IPS DF 6.9 (cell line): ENCODE measurements around the gene ADGRD2.

Source experiments
- DNase-seq: peaks from one replicate; pipeline ENCODE4 v3.0.0-alpha.2; 2013; ENCODE audit warnings: low read depth, low spot score
- H3K27ac ChIP-seq: one replicate; pipeline ENCODE4 v1.5.1; 2013; ENCODE audit warnings: low read length, control low read depth
- H3K27me3 ChIP-seq: 2 replicates; pipeline ENCODE4 v1.6.1; 2013; ENCODE audit warnings: mild to moderate bottlenecking, low read length; ENCODE audit not compliant: control insufficient read depth, insufficient read depth
- H3K36me3 ChIP-seq: 2 replicates; pipeline ENCODE4 v1.6.1; 2013; ENCODE audit warnings: low read length; ENCODE audit not compliant: control insufficient read depth, insufficient read depth
- H3K4me1 ChIP-seq: 2 replicates; pipeline ENCODE4 v1.6.1; 2013; ENCODE audit warnings: low read length; ENCODE audit not compliant: control insufficient read depth, insufficient read depth
- H3K4me3 ChIP-seq: 2 replicates; pipeline ENCODE4 v1.5.1; 2013; ENCODE audit warnings: mild to moderate bottlenecking, low read length
- H3K9me3 ChIP-seq: 2 replicates; pipeline ENCODE4 v1.6.1; 2013; ENCODE audit warnings: low read length, inconsistent platforms; ENCODE audit not compliant: control insufficient read depth, insufficient read depth
- WGBS: extraction: QIAGEN DNeasy Blood & Tissue Kit; methylation state at CpG from one replicate; pipeline ENCODE4 v1.1.7; 2013; ENCODE audit warnings: mixed read lengths, missing lambda C conversion rate; ENCODE audit not compliant: insufficient read length, insufficient coverage; 5-methylcytosine and 5-hydroxymethylcytosine counted together

ADGRD2 gene

DNA sequence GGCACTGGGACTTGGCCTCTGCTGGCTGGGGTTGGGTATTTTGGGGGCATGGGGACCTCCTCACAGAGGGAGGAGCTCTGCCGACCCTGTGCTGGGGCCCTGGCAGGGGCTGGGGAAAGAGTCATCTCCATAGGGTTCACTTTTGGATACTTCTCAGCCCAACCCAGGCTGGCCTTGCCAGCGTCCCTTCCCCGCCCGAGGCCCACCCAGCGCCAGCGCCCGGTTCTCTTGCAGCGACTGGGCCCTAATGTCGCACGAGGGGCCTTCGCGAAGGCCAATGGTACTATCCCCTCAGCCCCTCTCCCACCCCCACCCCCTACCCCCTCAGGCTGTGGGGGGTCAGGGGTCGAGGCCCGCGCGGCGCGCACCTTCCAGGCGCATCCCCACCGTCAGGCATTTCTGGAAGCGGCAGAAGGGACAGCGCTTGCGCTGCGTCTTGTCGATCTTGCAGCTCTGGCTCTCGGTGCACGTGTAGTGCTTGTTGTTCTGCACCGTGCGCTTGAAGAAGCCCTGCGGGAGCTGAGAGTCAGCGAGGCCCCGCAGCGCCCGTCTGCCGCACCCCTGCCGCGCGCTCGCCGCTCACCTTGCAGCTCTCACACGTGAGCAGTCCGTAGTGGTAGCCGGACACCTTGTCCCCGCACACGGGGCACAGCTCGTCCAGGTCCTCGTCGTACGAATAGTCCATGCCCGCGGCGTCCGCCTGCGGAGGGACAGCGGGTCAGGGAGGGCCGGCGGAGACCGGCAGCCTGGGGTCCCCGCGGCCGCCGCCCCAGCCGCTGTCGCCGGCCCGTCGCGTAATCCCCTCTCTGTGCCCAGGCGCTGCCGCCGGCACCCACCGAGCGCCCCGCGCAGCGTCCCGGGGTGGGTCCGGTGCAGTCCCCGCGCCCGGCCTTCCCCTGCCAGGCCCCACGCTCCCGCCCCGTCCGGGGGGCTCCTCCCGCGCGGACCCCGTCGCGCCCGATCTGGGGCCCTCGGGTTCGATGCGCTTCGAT is 52.8 kb downstream of the ADGRD2 start:
- no CpG with 5 or more reads among the region's 96 CpGs for WGBS
- no peaks in the 10 kb centered on the region for H3K36me3 ChIP-seq
- H3K4me1 ChIP-seq: 0 out of 2 replicates have a peak, but pooled peaks cover 3% of the 10 kb centered on the region
- H3K9me3 ChIP-seq: no peaks in the 10 kb centered on the region
- peaks cover 35% of the 10 kb centered on the region for H3K27me3 ChIP-seq
- no peak for DNase-seq
- H3K27ac ChIP-seq: no peak overlapping the region
- H3K4me3 ChIP-seq: no peak overlapping the region

DNA sequence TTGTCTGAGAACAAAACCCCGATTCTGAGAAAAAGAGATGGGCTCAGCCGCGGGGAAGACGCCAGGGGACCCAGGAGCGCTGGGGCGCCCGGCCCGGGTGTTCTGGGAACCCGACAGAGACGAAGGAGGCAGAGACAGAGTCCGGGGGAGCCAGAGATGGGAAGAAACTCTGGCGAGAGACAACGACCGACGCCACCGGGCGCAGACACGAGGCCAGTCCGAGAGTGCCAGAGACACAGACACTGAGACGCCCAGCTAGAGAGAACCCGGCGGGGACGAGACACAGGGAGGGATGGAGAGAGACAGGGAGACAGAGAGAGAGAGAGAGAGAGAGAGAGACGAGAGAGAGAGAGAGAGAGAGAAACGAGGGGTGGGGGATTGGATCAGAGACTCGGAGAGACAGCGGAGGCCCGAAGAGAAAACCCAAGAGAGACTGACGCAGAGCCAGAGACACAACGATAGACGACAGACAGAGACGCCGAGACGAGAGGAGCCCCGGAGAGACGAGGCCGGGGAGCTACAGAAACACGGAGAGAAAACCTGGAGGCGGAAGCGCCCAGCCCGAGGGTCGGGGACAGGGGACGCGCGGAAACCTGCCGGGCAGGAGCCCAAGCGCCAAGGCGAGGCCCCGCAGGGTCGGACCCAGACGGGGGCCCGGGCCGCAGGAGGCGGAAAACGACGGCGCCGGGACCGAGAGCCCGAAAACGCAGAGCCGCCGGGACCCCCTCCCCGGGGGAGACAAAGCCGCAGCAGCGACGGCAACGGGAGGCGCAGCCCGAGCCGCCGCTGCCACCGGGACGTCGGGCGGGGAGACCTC is 53.7 kb downstream of the ADGRD2 start:
- WGBS: no CpG with 5 or more reads among the region's 76 CpGs
- peak overlapping the region; percentile 29; the same call in 1 of the 2 replicates for H3K4me3 ChIP-seq

DNA sequence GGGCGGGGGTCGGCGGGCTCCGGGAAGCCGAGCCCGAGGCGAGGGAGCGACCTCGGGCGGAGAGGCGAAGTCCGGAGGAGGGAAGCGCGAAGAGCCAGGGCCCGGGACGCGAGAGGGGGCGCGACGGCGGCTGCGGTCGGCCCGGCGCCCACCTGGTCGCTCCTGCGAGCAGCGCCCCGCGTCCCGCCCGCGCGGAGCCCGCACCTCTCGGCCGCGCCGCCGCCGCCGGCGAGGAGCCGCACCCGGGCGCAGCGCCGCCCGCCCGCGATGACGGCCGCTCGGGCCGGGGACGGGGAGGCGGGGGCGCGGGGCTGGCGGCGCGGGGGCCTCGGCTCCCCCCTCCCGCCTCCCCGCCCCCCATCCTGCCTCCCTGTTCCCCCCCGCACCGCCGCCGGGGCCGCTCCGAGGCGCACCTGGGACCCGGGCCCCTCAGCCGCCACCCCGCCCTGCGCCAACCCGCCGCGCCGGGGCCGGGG is 54.3 kb downstream of the ADGRD2 start:
- Histone ChIP-seq H3K9me3 (no peaks in the 10 kb centered on the region), H3K36me3 (no peaks in the 10 kb centered on the region), H3K4me1 (0 out of 2 replicates have a peak, but pooled peaks cover 3% of the 10 kb centered on the region), H3K27me3 (peaks cover 35% of the 10 kb centered on the region), H3K4me3 (peak overlapping the region; percentile 29; the same call in 1 of the 2 replicates), H3K27ac (no peak overlapping the region)
- no peak for DNase-seq
- no CpG with 5 or more reads among the region's 81 CpGs for WGBS

More for the DNA sequence above, 53.7 kb downstream of the ADGRD2 start:
- Histone ChIP-seq H3K36me3 (no peaks in the 10 kb centered on the region), H3K9me3 (no peaks in the 10 kb centered on the region), H3K27me3 (peaks cover 35% of the 10 kb centered on the region), H3K4me1 (0 out of 2 replicates have a peak, but pooled peaks cover 3% of the 10 kb centered on the region), H3K27ac (no peak overlapping the region)
- no peak for DNase-seq

DNA sequence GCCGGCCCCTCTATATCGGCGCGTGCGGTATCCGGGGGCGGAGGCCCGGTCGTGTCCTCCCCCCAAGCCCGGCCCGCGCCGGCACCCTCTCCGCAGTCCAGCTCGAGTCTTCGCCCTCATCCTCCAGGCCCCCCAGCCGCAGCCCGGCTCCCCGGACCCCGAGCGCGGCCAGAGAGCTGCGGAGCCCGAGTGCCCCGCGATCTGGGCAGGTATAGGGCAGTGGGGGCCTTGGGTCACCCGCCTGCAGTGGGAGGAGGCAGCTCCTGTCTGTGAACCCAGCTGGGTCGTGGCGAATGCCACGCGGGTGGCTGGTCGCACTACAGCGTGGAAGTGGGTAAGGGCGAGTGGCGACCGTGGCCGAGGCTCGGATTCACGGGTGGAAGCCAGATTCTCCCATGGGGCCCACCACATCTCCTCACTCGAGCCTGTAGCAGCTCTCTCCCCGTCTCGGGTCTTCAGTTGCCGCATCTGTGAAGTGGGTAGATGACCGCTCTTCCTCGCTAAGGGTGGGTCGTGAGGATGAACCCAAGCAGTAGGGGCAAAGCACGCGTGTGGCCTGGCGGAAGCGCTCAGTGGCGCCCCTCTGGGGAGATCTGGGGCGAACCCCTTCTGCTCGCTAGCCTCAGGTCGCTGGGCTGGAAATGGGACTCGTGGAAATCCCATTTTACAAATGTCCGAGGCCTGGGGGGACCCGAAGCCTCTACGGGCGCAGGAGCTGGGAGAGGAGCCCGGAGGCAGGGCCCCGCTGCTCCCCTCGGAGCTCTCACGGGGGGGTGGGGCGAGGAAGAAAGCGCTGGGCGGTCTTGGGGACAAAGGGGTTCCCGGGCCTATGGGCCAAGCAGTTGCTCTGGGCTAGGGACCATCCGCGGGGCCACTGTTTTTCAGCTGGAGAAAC is 55.0 kb downstream of the ADGRD2 start:
- Histone ChIP-seq H3K9me3 (no peaks in the 10 kb centered on the region), H3K27ac (no peak overlapping the region), H3K27me3 (peaks cover 35% of the 10 kb centered on the region), H3K4me1 (0 out of 2 replicates have a peak, but pooled peaks cover 3% of the 10 kb centered on the region), H3K36me3 (no peaks in the 10 kb centered on the region), H3K4me3 (peak overlapping the region; percentile 27; the same call in 1 of the 2 replicates)
- WGBS: no CpG with 5 or more reads among the region's 69 CpGs
- no peak for DNase-seq

DNA sequence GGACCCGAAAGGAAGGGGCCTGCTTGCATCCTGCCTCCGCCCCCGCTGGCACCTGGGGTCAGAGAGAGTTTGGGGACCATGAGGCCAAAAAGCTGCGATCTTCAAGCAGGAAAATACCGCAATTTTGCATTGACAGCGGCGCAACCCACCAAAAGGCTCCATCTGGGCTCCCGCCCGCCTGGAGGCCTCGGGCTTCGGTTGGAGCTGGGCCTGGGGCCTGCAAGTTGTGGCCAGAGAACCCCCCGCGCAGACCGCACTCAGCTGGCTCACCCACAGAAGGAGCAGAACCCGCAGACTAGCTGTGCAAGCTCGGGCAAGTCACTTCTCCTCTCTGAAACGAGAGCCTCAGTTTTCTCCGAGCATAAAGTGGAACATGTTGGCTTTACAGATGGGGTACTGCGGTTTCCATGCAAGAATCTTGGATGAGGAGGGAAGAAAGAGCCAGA is 55.7 kb downstream of the ADGRD2 start:
- Histone ChIP-seq H3K36me3 (no peaks in the 10 kb centered on the region), H3K4me3 (no peak overlapping the region), H3K27ac (no peak overlapping the region), H3K27me3 (peaks cover 35% of the 10 kb centered on the region), H3K4me1 (0 out of 2 replicates have a peak, but pooled peaks cover 3% of the 10 kb centered on the region), H3K9me3 (no peaks in the 10 kb centered on the region)
- no CpG with 5 or more reads among the region's 19 CpGs for WGBS
- DNase-seq: no peak

DNA sequence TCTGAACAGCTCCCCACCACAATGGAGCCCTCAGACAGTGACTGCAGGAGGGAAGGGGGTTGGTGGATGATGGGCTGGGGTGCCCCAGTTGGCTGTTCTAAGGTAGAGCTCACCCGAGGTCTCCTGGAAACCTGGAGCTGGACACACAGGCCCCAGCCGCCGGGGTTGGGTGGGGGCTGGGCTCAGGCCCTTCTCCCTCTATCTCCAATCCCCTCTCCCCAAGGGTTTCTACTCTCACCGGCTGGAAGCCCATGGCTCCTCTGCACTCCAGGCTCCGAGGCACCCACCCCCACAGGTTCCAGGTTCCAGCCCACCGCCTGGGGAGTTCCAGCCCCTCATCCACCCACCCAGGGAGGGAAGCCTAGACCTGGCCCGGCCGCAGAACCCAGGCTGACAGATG is 56.2 kb downstream of the ADGRD2 start:
- WGBS: no CpG with 5 or more reads among the region's 8 CpGs
- H3K4me1 ChIP-seq: 0 out of 2 replicates have a peak, but pooled peaks cover 1% of the 10 kb centered on the region
- H3K27me3 ChIP-seq: peaks cover 33% of the 10 kb centered on the region

DNA sequence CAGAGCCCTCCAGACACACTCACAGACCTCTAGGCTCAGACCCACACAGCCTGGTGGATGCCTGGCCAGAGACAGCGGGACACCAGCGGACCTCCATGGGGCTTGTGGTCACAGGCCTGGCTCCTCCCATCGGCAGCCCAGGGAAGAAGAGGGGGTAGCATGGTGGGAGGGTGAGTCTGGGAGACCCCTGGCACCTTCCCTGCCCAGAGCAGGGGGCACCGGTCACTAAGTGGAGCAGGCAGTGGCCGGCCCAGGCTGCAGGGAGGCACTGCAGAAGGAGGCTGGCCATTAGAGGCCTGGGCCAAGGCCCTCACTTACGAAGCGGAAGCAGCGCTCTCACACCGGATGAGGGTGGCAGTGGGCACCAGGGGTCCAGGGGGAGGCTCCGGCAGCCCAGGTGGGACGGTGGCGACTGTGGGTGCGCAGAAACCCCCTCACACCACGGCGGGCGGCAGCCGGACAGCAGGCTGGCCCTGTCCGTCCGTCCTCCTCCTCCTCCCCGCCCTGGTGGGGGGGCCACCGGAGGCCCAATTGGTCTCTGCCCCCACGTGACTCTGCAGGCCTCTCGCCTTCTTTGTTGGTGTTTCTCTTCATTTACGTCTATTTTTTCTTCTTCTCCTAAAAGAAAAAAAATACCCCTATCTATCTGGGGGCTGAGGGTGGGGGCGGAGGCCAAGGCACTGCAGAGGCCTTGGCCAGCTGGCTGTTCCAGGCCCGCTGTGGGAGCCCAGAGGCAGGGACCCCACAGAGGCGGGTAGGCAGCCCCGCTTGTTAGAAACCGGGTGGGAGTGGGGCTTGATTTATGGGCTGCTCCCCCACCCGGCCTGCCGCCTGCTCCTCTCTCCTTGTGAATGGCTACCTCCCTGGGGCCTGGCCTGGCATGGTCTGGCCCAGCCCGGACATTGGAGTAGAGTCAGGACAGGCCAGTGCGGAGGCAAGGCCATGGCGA is 57.0 kb downstream of the ADGRD2 start, which contains the start of gene NR5A1:
Gene NR5A1 (minus strand): TSS at position 469 of the 949 bp plus-strand sequence. CDS start 4,004 bp downstream, outside the sequence.
- Histone ChIP-seq H3K36me3 (no peaks in the 10 kb centered on the region), H3K4me1 (0 out of 2 replicates have a peak, but pooled peaks cover 1% of the 10 kb centered on the region), H3K27ac (no peak within 1 kb of the TSS), H3K4me3 (no peak within 1 kb of the TSS), H3K9me3 (no peaks in the 10 kb centered on the region), H3K27me3 (peaks cover 30% of the 10 kb centered on the region)
- no peak for DNase-seq
- whole genome bisulfite sequencing: no CpG with 5 or more reads among the region's 34 CpGs

More for the DNA sequence above, 56.2 kb downstream of the ADGRD2 start:
- H3K27ac ChIP-seq: no peak overlapping the region
- DNase-seq: no peak
- H3K36me3 ChIP-seq: no peaks in the 10 kb centered on the region
- no peaks in the 10 kb centered on the region for H3K9me3 ChIP-seq
- no peak overlapping the region for H3K4me3 ChIP-seq

DNA sequence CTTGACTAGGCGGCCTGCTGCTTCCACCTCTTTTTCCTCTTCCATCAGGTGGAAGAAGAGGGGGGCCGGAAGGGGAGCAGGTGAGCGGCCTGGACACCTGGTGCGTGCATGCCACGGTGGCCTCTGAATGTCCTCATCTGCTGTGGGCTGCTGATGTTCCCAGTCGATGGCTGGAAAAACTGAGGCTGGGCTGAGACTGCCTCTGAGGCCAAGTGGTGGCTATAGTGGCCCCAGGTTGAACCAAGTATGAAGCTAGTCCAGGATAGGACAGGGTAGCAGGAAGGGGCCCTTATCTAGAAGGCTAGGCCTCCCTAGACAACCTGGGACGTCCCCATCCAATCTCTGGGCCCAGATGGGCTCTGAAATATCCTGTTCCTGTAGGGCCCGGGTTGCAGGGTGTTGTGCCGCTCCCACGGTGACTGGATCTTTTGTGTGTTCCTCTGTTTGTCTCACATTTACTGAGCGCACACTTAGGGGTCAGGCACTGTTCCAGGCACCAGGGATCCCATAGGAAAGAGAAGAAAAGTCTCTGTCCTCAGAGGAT is 57.7 kb downstream of the ADGRD2 start:
- Histone ChIP-seq H3K36me3 (no peaks in the 10 kb centered on the region), H3K27me3 (peaks cover 23% of the 10 kb centered on the region), H3K4me3 (no peak overlapping the region), H3K27ac (no peak overlapping the region), H3K9me3 (no peaks in the 10 kb centered on the region), H3K4me1 (0 out of 2 replicates have a peak, but pooled peaks cover 1% of the 10 kb centered on the region)
- DNase-seq: no peak
- no CpG with 5 or more reads among the region's 11 CpGs for WGBS
